K562 (cell line): ENCODE measurements around the gene CPLANE2. TPM values are rescaled to one million over a fixed set of nuclear protein-coding genes. Genes with fewer than 3 reads are reported as not detected.
A peak's percentile ranks its signal among the peaks of the same experiment; 100 is the strongest.

Experiments
- ARNT ChIP-seq, 2 experiments: fragments of 450-650 bp; IDR thresholded peaks; 2 replicates each; pipeline ENCODE4 v1.6.1; 2016; ENCODE audit warnings: mild to moderate bottlenecking in 1 of 2
- C11orf30 ChIP-seq: fragments of 450-650 bp; IDR thresholded peaks from 2 replicates; pipeline ENCODE4 v1.6.1; 2016; ENCODE audit warnings: low read depth, mild to moderate bottlenecking
- CBFB ChIP-seq: sonication (generic); formaldehyde crosslinking; IDR thresholded peaks from 2 replicates; pipeline ENCODE4 v1.4.0; 2020; ENCODE audit warnings: mild to moderate bottlenecking, missing genetic modification reagents
- ELF2 ChIP-seq: fragments of 250-450 bp; sonication (Bioruptor Pico); IDR thresholded peaks from 2 replicates; pipeline ENCODE4 v1.5.0; 2021; ENCODE audit warnings: mild to moderate bottlenecking
- ETV1 ChIP-seq: fragments of 450-650 bp; conservative IDR thresholded peaks from 2 replicates; pipeline ENCODE4 v1.6.1; 2016; ENCODE audit warnings: missing genetic modification characterization, control low read depth, low read depth, missing compliant biosample characterization
- HDGF ChIP-seq: fragments of 450-650 bp; IDR thresholded peaks from 2 replicates; pipeline ENCODE4 v1.6.1; 2016
- L3MBTL2 ChIP-seq: fragments of 450-650 bp; IDR thresholded peaks from 2 replicates; pipeline ENCODE4 v1.6.1; 2016; ENCODE audit warnings: mild to moderate bottlenecking, moderate library complexity
- MTA2 ChIP-seq: fragments of 450-650 bp; IDR thresholded peaks from 2 replicates; pipeline ENCODE4 v1.6.1; 2016; ENCODE audit warnings: low read depth
- MYNN ChIP-seq, 2 experiments: sonication (generic); formaldehyde crosslinking in 1 of 2; IDR thresholded peaks; 2 replicates each; pipeline versions ENCODE4 v1.5.0 to v1.6.1; 2016 to 2020; ENCODE audit warnings: antibody characterized with exemption in 1 of 2, missing genetic modification reagents in 1 of 2
- NFRKB ChIP-seq: fragments of 450-650 bp; IDR thresholded peaks from 2 replicates; pipeline ENCODE4 v1.6.1; 2016; ENCODE audit warnings: low read depth
- NR1H2 ChIP-seq: sonication (generic); formaldehyde crosslinking; IDR thresholded peaks from 2 replicates; pipeline ENCODE4 v1.4.0; 2020; ENCODE audit warnings: mild to moderate bottlenecking, missing genetic modification reagents
- PHTF2 ChIP-seq: fragments of 250-450 bp; sonication (Bioruptor Pico); IDR thresholded peaks from 2 replicates; pipeline ENCODE4 v1.5.0; 2021; ENCODE audit warnings: mild to moderate bottlenecking
- SMARCA4 ChIP-seq: fragments of 450-650 bp; IDR thresholded peaks from 2 replicates; pipeline ENCODE4 v1.6.1; 2016
- SOX6 ChIP-seq: fragments of 450-650 bp; IDR thresholded peaks from 2 replicates; pipeline ENCODE4 v1.6.1; 2014; ENCODE audit warnings: mild to moderate bottlenecking
- STAG1 ChIP-seq: sonication (generic); formaldehyde crosslinking; IDR thresholded peaks from 2 replicates; pipeline ENCODE4 v1.5.0; 2020; ENCODE audit warnings: missing genetic modification reagents, borderline replicate concordance
- TAF7 ChIP-seq: fragments of 450-650 bp; IDR thresholded peaks from 2 replicates; pipeline ENCODE4 v1.6.1; 2016; ENCODE audit warnings: missing genetic modification characterization, missing compliant biosample characterization
- ZNF217 ChIP-seq: sonication (generic); formaldehyde crosslinking; IDR thresholded peaks from 2 replicates; pipeline ENCODE4 v1.8.0; 2022; ENCODE audit warnings: mild to moderate bottlenecking, missing genetic modification reagents
- polyA plus RNA-seq, 8 experiments: library from polyadenylated mRNA; depleted of rRNA in 4 of 8; stranded (reverse) in 5 of 8; unstranded in 3 of 8; fragments of >200 nt; fragmentation: Nextera tagmentation in 2 of 8; fragmentation: Illumina TruSeq in 1 of 8; extraction: Ambion mirVana in 2 of 8; extraction: Trizol in 1 of 8; gene quantifications; 2 replicates each; pipeline versions ENCODE4 v1.2.1 to v1.2.3, GENCODE V29; 2011 to 2014; ENCODE audit warnings: inconsistent platforms in 1 of 8, missing spikeins in 1 of 8
- total RNA-seq, 7 experiments: library from RNA; depleted of rRNA in 6 of 7; stranded (reverse); fragments of >200 nt in 6 of 7; fragmentation: Illumina TruSeq in 2 of 7; extraction: Trizol in 2 of 7; gene quantifications; 2 replicates each; pipeline versions ENCODE4 v1.2.1 to v1.2.3, GENCODE V29; 2011 to 2021; ENCODE audit warnings: low replicate concordance in 1 of 7
- TF ChIP-seq, protein P1 (sequence below): fragments of 450-650 bp; IDR thresholded peaks from 2 replicates; pipeline ENCODE4 v1.6.1; 2016; ENCODE audit warnings: mild to moderate bottlenecking
- TF ChIP-seq, protein P2 (sequence below): sonication (generic); formaldehyde crosslinking; IDR thresholded peaks from 2 replicates; pipeline ENCODE4 v1.8.1; 2022; ENCODE audit warnings: missing genetic modification reagents
- TF ChIP-seq, protein P3 (sequence below), 3 experiments: IDR thresholded peaks in 2 of 3; conservative IDR thresholded peaks in 1 of 3; 2 replicates each; pipeline ENCODE4 v1.5.1; 2011 to 2012; ENCODE audit warnings: low read length in 3 of 3, mild to moderate bottlenecking in 3 of 3, control low read depth in 2 of 3, improper control_type of control experiment in 1 of 3, inconsistent platforms in 1 of 3, low read depth in 1 of 3, mixed read lengths in 1 of 3, moderate library complexity in 1 of 3; ENCODE audit not compliant: insufficient read depth in 2 of 3
- TF ChIP-seq, protein P4 (sequence below): IDR thresholded peaks from 2 replicates; pipeline ENCODE4 v1.6.1; 2016; ENCODE audit warnings: missing genetic modification characterization, missing compliant biosample characterization
- TF ChIP-seq, protein P5 (sequence below): fragments of 450-650 bp; IDR thresholded peaks from 2 replicates; pipeline ENCODE4 v1.6.1; 2017; ENCODE audit warnings: mild to moderate bottlenecking, moderate library complexity

The CPLANE2 gene
- total and polyA plus RNA-seq, 9 of the 15 experiments (the other 6 are each of a cell fraction or from before 2014, with no cell fraction given): 0.17 to 20.9 (median 8.1) TPM

DNA sequence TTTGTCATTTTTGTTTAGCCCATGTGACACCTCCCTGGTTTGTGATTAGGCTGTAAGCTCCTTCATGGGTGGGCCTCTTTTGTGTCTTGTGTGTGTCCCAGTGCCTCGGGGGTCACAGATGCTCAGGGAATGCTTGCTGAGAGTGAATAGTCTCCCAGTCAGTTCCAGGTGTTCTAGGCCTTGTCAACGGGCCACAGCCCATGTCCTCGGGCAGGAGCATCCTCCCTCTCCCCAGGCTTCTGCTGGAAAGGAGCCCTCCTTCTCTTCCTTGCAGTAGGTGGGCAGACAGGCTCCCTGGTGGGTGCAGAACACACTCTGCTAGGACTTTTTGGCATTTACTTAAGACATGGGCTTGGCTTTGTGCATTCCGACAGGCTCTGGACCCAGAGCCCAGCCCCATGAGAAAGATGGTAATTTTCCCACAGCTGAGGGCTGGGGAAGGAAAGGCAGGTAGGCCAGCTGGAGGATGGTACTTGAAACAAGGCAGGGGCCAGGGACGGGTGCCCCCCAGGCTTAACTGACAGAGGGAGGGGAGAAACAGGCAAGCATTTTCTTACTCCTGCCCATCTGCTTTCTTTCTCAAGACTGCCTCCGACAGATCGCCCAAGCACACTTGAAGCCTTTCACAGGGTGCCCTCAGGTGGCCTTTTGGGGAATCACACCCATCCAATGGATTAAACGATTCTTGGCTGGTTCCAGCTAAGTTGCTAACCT, 7.1 kb upstream of the CPLANE2 start (continued):
- TF ChIP-seq, protein P1, sequence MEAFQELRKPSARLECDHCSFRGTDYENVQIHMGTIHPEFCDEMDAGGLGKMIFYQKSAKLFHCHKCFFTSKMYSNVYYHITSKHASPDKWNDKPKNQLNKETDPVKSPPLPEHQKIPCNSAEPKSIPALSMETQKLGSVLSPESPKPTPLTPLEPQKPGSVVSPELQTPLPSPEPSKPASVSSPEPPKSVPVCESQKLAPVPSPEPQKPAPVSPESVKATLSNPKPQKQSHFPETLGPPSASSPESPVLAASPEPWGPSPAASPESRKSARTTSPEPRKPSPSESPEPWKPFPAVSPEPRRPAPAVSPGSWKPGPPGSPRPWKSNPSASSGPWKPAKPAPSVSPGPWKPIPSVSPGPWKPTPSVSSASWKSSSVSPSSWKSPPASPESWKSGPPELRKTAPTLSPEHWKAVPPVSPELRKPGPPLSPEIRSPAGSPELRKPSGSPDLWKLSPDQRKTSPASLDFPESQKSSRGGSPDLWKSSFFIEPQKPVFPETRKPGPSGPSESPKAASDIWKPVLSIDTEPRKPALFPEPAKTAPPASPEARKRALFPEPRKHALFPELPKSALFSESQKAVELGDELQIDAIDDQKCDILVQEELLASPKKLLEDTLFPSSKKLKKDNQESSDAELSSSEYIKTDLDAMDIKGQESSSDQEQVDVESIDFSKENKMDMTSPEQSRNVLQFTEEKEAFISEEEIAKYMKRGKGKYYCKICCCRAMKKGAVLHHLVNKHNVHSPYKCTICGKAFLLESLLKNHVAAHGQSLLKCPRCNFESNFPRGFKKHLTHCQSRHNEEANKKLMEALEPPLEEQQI: no peak
- TF ChIP-seq ELF2 (no peak), SOX6 (0 out of 2 replicates have a peak, but pooled peaks have one; percentile 42), NFRKB (no peak), MTA2 (no peak), ETV1 (tag) (no peak), STAG1 (CRISPR knock-in tag) (peak; percentile 62; the same call in 1 of the 2 replicates), PHTF2 (CRISPR knock-in tag) (no peak), NR1H2 (CRISPR knock-in tag) (no peak), SMARCA4 (no peak), MYNN (IDR thresholded peaks at IDR 0.05) (peak; percentile 43; the same call in 1 of the 2 replicates), MYNN (CRISPR knock-in tag; IDR thresholded peaks at IDR 0.05) (no peak), C11orf30 (no peak), CBFB (CRISPR knock-in tag) (no peak), L3MBTL2 (peak; percentile 46), HDGF (no peak), ARNT (IDR thresholded peaks at IDR 0.05) (peak in 1 of 2 experiments; percentile 57; a peak in 1 of 4 replicates), TAF7 (tag) (no peak), ZNF217 (CRISPR knock-in tag) (no peak)
- TF ChIP-seq, protein P2, sequence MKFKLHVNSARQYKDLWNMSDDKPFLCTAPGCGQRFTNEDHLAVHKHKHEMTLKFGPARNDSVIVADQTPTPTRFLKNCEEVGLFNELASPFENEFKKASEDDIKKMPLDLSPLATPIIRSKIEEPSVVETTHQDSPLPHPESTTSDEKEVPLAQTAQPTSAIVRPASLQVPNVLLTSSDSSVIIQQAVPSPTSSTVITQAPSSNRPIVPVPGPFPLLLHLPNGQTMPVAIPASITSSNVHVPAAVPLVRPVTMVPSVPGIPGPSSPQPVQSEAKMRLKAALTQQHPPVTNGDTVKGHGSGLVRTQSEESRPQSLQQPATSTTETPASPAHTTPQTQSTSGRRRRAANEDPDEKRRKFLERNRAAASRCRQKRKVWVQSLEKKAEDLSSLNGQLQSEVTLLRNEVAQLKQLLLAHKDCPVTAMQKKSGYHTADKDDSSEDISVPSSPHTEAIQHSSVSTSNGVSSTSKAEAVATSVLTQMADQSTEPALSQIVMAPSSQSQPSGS: no peak
- TF ChIP-seq, protein P3, sequence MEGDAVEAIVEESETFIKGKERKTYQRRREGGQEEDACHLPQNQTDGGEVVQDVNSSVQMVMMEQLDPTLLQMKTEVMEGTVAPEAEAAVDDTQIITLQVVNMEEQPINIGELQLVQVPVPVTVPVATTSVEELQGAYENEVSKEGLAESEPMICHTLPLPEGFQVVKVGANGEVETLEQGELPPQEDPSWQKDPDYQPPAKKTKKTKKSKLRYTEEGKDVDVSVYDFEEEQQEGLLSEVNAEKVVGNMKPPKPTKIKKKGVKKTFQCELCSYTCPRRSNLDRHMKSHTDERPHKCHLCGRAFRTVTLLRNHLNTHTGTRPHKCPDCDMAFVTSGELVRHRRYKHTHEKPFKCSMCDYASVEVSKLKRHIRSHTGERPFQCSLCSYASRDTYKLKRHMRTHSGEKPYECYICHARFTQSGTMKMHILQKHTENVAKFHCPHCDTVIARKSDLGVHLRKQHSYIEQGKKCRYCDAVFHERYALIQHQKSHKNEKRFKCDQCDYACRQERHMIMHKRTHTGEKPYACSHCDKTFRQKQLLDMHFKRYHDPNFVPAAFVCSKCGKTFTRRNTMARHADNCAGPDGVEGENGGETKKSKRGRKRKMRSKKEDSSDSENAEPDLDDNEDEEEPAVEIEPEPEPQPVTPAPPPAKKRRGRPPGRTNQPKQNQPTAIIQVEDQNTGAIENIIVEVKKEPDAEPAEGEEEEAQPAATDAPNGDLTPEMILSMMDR (IDR thresholded peaks at IDR 0.05 in 2 of 3, conservative IDR thresholded peaks at IDR 0.05 in 1 of 3; ENCODE audit: insufficient read depth in 2 of 3, low read depth in 1 of 3, low read length in 3 of 3): peak; percentile 92 to 98 (median 97)
- TF ChIP-seq, protein P4, sequence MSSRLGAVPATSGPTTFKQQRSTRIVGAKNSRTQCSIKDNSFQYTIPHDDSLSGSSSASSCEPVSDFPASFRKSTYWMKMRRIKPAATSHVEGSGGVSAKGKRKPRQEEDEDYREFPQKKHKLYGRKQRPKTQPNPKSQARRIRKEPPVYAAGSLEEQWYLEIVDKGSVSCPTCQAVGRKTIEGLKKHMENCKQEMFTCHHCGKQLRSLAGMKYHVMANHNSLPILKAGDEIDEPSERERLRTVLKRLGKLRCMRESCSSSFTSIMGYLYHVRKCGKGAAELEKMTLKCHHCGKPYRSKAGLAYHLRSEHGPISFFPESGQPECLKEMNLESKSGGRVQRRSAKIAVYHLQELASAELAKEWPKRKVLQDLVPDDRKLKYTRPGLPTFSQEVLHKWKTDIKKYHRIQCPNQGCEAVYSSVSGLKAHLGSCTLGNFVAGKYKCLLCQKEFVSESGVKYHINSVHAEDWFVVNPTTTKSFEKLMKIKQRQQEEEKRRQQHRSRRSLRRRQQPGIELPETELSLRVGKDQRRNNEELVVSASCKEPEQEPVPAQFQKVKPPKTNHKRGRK (tag): no peak
- TF ChIP-seq, protein P5, sequence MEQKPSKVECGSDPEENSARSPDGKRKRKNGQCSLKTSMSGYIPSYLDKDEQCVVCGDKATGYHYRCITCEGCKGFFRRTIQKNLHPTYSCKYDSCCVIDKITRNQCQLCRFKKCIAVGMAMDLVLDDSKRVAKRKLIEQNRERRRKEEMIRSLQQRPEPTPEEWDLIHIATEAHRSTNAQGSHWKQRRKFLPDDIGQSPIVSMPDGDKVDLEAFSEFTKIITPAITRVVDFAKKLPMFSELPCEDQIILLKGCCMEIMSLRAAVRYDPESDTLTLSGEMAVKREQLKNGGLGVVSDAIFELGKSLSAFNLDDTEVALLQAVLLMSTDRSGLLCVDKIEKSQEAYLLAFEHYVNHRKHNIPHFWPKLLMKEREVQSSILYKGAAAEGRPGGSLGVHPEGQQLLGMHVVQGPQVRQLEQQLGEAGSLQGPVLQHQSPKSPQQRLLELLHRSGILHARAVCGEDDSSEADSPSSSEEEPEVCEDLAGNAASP: no peak
